Calu3 (cell line): ENCODE measurements around the gene MEPCE. TPM values are rescaled to one million over a fixed set of nuclear protein-coding genes. Genes with fewer than 3 reads are reported as not detected.

Experiments used
- BruUV-seq: library from RNA; stranded (reverse); fragments of 400-500 nt; replicated peaks from 2 replicates; lab custom pipeline; 2021; lab: Mats Ljungman, UMichigan
- CTCF ChIA-PET: fragments of 300-600 bp; sonication (Branson Sonifier 250); formaldehyde crosslinking; loops from one replicate; lab custom pipeline; 2022; ENCODE audit warnings: antibody characterized with exemption; lab: Charles Lee
- DNase-seq: peaks from one replicate; pipeline ENCODE4 v3.0.0; 2022
- H3K27ac Mint-ChIP-seq: one replicate; pipeline ENCODE4 v1.8.0; 2022; ENCODE audit warnings: mixed read lengths; ENCODE audit not compliant: unreplicated experiment
- H3K27me3 Mint-ChIP-seq: one replicate; pipeline ENCODE4 v1.8.0; 2022; ENCODE audit warnings: mixed read lengths; ENCODE audit not compliant: unreplicated experiment
- H3K36me3 Mint-ChIP-seq: one replicate; pipeline ENCODE4 v1.8.0; 2022; ENCODE audit warnings: mild to moderate bottlenecking, moderate library complexity, mixed read lengths; ENCODE audit not compliant: insufficient read depth, unreplicated experiment
- H3K4me1 Mint-ChIP-seq: one replicate; pipeline ENCODE4 v1.8.0; 2022; ENCODE audit warnings: mild to moderate bottlenecking, low read depth, mixed read lengths; ENCODE audit not compliant: unreplicated experiment
- H3K4me3 Mint-ChIP-seq: one replicate; pipeline ENCODE4 v1.8.0; 2022; ENCODE audit warnings: mild to moderate bottlenecking, low read depth, moderate library complexity, mixed read lengths; ENCODE audit not compliant: unreplicated experiment
- H3K9me3 Mint-ChIP-seq: one replicate; pipeline ENCODE4 v1.8.0; 2022; ENCODE audit warnings: low read depth, mixed read lengths; ENCODE audit not compliant: unreplicated experiment
- intact Hi-C: fragments of 100-400 bp; cut with micrococcal nuclease; formaldehyde crosslinking; loops from one replicate; pipeline ENCODE4 v1.10.0; 2022; ENCODE audit not compliant: unreplicated experiment
- total RNA-seq: library from RNA; stranded (reverse); gene quantifications from 2 replicates; pipeline ENCODE4 v1.2.3, GENCODE V29; 2022
- TF ChIP-seq, protein P1 (sequence below): fragments of 200-600 bp; IDR thresholded peaks from one replicate; pipeline ENCODE4 v1.8.0; 2022; ENCODE audit warnings: antibody characterized with exemption; ENCODE audit not compliant: unreplicated experiment

MEPCE gene
- total RNA-seq, 1 experiment from 2014 or later: 26.1 TPM

DNA sequence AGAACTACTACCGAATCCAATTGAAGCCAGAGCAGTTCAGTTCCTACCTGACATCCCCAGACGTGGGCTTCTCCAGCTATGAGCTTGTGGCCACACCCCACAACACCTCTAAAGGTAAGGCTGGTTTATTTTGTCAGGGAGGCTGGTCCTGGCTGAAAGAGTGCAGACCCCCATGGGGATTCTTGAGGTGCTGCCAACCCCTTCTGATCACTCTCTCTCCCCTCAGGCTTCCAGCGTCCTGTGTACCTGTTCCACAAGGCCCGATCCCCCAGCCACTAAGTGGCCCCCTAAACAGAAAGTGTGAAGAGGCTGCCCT is 3.6 kb downstream of the MEPCE start:
- CTCF ChIA-PET: no interaction called here
- intact Hi-C loops: no loop called here
- peaks cover 10% of the 10 kb centered on the region for H3K4me1 Mint-ChIP-seq
- H3K27ac Mint-ChIP-seq: no peak overlapping the region
- TF ChIP-seq, protein P1, sequence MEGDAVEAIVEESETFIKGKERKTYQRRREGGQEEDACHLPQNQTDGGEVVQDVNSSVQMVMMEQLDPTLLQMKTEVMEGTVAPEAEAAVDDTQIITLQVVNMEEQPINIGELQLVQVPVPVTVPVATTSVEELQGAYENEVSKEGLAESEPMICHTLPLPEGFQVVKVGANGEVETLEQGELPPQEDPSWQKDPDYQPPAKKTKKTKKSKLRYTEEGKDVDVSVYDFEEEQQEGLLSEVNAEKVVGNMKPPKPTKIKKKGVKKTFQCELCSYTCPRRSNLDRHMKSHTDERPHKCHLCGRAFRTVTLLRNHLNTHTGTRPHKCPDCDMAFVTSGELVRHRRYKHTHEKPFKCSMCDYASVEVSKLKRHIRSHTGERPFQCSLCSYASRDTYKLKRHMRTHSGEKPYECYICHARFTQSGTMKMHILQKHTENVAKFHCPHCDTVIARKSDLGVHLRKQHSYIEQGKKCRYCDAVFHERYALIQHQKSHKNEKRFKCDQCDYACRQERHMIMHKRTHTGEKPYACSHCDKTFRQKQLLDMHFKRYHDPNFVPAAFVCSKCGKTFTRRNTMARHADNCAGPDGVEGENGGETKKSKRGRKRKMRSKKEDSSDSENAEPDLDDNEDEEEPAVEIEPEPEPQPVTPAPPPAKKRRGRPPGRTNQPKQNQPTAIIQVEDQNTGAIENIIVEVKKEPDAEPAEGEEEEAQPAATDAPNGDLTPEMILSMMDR: no peak
- no peak for DNase-seq
- no peak overlapping the region for H3K4me3 Mint-ChIP-seq
- BruUV-seq: no TSS peak
- H3K36me3 Mint-ChIP-seq: peaks cover 75% of the 10 kb centered on the region
- H3K27me3 Mint-ChIP-seq: peaks cover 12% of the 10 kb centered on the region
- no peaks in the 10 kb centered on the region for H3K9me3 Mint-ChIP-seq

DNA sequence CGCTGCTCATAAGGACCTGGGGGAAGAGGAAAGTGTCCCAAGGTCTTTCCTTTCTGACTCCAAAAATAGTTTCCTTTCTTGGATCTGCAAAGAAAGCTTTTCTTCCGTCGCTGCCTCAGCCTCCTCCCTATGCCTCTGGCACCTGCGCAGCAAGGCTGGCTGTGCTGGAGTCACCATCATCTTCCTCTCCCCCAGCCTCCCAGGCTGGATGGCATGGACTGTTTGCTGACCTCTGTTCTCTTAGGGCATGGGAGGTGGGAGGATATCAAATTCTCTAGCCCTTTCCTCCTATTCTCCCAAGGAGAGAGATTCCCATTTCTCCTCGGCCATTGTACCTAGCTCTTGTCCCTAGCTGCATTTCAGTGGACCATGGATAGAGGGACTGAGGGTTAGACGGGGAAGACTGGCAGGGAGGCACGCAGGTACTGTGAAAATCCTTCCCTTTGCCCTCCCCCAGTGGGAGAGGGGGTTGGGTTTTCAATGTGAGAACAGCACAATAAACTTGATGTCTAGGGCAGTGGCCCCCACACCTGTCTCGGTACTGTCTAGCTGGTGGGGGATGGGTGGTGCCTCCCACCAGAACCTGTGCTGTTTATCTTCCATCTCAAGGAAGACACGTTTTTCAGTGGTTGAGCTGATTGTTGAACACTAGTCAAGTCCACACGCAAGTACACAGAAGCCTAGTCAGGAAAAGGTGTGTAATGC is 4.1 kb downstream of the MEPCE start:
- TF ChIP-seq, protein P1: no peak
- intact Hi-C loops: no loop called here
- peaks cover 11% of the 10 kb centered on the region for H3K27me3 Mint-ChIP-seq
- H3K4me1 Mint-ChIP-seq: peaks cover 10% of the 10 kb centered on the region
- H3K4me3 Mint-ChIP-seq: peak overlapping the region; percentile 5
- BruUV-seq: no TSS peak
- H3K27ac Mint-ChIP-seq: no peak overlapping the region
- CTCF ChIA-PET: no interaction called here
- H3K36me3 Mint-ChIP-seq: peaks cover 70% of the 10 kb centered on the region
- DNase-seq: no peak
- no peaks in the 10 kb centered on the region for H3K9me3 Mint-ChIP-seq

DNA sequence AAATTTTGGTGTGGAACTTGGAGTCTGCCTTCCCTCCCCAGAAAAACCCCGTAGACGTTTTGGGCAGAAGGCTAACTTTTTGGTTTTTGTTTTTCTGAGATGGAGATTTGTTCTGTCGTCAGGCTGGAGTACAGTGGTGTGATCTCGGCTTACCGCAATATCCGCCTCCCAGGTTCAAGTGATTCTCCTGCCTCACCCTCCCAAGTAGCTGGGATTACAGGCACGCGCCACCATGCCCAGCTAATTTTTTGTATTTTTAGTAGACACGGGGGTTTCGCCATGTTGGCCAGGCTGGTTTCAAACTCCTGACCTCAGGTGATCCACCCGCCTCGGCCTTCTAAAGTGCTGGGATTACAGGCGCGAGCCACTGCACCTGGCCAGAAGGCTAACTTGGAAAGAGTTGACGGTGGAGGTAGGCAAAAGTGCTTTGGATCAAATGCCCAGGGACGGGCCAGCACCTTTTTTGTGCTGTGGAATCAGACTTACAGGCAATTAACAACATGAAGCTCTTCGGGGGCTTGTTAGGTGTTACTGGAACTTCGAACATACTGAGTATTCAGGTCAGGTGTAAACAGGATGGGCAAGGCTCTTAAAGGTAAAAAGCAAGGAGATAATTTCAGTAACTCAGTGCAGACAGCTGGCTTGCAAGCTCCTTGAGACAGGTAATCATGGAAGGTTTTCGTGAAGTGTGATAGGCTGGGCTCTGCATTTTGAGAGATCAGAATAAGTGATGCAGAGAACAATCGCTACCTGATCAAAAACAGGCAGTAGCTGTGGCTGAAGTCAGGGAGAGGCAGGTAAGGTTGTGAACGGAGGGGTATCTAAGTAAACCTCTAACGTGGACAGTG is 4.9 kb downstream of the MEPCE start:
- H3K36me3 Mint-ChIP-seq: peaks cover 62% of the 10 kb centered on the region
- CTCF ChIA-PET: no interaction called here
- intact Hi-C loops: no loop called here

More for the DNA sequence above, 4.9 kb downstream of the MEPCE start:
- Mint-ChIP-seq H3K9me3 (no peaks in the 10 kb centered on the region), H3K4me3 (peak overlapping the region; percentile 83), H3K27ac (peak overlapping the region; percentile 96), H3K4me1 (peaks cover 10% of the 10 kb centered on the region), H3K27me3 (peaks cover 3% of the 10 kb centered on the region)
- BruUV-seq: TSS peak; percentile 58
- TF ChIP-seq, protein P1: no peak
- DNase-seq: no peak
